ENCODE data around the gene CLUH. TPM values are rescaled to one million over a fixed set of nuclear protein-coding genes. Genes with fewer than 3 reads are reported as not detected.
"Not testable (repeated sequence)": the region's sequence is repeated elsewhere in the genome, so short reads cannot be mapped to it uniquely, and the experiment has no call there.

CLUH gene
- total RNA-seq, 1 donor from 2014 or later = 176 TPM

DNA sequence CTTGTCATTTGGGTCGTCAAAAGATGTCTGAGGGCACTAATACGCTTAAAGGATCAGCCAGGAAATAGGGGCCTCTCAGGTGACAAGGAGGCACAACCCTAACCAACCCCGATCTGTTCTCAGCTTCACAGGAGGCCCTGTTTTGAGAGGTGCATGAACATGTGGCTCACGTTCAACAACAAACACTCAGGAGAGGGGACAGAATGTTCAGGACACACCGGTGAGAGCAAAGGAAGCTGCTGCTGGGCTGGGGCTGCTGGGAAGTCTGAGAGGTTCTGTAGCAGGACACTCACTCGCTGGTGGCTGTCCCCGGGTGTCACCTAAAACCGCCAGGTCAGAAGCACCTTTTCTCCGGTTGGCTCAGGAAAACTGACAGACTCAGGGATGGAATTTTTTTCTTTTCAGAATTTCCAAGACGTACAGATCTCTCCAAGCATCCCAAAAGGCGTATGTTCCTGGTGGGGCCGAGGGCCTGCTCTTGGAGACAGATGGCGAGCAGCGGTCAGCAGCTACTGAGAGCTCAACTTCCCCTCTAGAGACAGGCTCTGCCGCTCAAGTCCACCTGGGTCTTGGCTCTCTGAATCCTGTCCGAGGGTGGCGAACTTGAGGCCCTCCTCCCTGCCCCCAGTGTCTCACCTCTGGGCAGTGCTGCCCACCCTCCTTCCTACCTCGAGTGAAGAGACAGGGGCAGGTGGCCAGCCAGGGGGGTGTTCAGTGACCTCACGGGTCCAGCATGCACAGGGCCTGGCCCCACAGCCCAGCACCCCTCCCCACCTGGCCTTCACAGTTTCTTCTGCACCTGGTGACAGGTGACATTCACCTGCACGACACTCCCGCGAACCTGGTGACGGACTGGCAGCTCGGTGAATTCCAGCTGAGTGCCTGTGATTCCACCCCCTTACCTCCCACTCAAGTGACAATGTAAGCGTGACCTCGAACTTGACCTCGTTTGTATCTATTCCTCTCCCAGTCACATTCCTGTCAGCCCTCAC, 22.9 kb downstream of the CLUH start:
- no peak for DNase-seq (ENCODE audit: low spot score)

DNA sequence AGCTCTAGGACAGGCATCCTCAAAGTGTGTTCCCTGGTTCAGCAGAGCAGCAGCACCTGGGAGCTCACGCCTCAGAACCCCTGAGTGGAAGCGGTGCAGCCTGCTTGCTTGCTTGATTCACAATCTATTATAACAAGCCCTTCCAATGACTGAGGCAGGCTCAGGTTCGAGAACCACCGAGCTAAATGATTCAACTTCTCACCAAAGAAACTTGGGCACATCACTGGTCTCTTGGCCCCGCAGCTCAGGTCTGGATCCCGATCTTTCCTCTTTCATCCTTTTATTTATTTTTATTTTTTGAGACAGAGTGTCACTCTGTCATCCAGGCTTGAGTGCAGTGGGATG, 24.5 kb downstream of the CLUH start:
- no peak for DNase-seq (ENCODE audit: low spot score)

DNA sequence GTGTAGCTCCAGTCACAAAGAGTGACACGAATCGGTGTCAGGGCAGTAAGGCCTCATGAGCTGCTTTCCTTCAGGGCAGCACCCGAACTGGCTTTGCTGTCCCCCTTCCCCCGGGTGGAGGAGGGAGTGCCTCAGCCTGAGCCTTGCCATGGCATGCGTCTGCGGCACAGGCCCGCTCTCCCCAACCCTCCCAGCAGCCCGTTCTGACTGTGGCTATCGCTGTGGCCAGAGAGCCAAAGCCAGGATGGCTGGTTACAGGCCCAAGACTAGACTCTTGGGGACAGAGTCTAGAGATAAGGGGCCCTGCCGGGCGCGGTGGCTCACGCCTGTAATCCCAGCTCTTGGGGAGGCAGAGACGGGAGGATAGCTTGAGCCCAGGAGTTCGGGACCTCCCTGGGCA, 25.9 kb downstream of the CLUH start:
- DNase-seq (ENCODE audit: low spot score) = no peak

DNA sequence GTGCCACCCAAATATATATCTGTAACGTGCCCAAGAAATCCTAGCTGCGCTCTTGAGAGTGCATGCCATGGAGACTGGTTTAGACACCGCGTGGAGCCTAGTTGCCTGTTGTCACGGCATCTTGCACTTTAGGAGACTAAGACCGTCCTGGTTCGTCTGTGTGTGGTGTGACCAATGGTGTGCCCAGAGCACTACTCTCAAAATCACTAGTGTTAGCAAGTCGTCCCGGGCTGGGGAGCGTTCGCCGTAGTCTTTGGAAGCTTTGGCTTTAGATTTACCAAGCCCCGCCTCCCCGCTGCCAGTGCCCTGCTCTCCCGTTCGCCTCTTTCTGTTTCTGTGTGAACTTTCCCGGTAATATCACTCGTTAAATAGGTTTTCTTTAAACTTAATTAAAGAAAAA, 27.0 kb downstream of the CLUH start:
- DNase-seq (ENCODE audit: low spot score) = no peak

DNA sequence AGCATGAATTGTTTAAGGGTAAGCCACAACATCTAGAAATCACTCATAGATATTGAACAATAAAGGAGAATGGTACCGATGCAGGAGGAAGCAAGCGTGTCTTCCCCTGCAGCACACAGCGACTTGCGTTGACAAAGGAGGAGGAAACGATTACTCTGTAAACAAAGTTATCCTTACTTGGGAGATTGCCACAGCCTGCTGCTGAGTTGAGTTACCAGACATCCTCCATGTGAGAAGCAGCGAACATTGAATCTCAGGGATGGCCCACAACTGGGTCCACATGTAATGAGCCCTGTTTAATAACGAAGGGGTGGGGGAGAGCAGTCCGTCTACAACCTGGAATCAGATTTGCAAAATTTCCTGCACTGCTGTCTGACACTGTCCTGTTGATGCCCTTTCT, 27.7 kb downstream of the CLUH start:
- DNase-seq (ENCODE audit: low spot score) = no peak

DNA sequence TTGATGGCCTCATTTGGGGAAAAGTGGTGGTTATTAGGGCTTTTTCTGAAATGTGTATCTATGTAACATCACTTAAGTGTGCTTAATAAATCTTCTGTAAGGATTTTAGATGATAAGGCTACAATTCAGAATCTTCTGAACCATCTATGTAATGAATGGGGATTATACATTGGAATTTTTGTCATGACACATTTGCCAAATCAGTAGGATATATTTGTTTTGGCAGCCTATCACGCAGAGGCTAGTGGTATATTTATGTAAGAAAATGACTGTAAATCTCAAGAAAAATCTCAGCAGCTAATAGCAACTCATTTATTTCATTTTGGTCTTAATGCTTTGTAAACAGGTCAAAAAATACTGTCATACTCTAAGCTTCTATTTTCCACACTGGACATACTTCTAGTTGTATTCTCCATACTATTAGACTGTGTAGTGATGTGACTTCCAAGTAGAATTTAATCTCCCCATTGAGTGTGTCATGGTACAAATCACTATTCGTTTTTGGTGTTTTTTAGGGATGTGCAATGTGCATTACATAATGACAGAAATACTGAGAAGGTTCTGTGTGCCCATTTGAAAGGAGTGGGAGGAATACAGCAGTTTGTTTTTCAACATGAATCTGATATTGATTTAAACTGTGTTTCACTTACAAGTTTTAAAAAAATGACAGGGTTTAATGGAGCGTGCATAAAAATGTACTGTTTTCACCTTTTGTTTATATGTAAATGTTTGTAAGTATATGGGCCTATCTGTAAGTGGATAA, 29.2 kb downstream of the CLUH start:
- DNase-seq (ENCODE audit: low spot score) = no peak

DNA sequence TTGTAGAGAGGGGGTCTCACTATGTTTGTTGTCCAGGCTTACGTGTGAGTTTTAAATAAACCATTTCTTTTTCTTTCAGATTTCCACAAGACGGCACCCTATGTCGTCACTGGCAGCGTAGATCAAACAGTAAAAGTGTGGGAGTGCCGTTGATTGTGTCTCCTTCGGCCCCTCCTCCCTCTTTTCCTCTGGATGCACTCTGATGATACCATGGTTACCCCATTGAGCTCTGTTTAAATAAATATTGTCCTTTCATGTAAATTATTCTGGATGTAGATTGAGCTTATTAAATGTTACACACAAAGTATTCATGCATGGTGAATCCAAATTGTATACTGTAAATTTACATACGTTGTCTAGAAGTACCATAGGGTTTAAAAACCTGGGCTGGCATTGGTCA, 29.9 kb downstream of the CLUH start:
- DNase-seq (ENCODE audit: low spot score) = no peak

DNA sequence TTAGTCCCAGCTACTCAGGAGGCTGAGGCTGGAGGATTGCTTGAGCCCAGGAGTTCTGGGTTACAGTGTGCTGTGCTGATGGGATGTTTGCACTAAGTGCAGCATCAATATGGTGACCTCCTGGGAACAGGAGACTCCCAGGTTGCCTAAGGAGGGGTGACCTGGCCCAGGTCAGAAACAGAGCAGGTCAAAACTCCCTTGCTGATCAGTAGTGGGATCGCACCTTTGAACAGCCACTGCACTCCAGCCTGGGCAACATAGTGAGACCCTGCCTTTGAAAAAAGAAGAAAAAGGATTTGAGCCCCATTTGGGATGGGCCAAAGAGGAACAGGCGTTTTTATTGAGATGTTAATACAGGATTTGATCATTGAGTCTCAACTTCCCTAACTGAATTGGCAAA, 30.6 kb downstream of the CLUH start:
- DNase-seq (ENCODE audit: low spot score) = no peak

DNA sequence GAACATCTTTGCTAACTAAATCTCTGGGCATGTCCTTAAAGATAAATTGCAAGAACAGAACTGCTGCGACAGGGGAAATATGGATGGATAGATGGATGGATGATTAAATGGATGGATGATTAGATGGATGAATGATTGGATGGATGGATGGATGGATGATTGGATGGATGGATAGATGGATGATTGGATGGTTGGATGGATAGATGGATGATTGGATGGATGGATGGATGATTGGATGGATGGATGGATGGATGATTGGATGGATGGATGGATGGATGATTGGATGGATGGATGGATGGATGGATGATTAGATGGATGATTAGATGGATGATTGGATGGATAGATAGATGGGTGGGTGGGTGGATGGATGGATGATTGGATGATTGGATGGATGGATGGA, 32.3 kb downstream of the CLUH start:
- not testable (repeated sequence) for DNase-seq (ENCODE audit: low spot score)

DNA sequence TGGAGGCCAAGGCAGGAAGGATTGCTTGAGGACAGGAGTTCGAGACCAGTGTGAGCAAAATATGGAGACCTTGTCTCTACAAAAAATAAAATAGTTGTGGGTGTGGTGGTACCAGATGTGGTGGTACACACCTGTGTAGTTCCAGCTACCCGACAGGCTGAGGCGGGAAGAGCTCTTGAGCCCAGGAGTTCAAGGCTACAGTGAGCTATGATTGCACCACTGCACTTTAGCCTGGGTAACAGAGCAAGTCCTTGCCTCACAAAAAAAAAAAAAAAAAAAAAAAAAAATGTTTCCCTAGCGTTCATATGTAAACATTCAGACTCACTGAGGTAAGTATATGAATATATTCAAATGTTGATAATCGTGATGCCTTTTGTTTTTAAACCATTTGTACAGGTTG, 39.5 kb downstream of the CLUH start:
- no peak for DNase-seq (ENCODE audit: low spot score)

DNA sequence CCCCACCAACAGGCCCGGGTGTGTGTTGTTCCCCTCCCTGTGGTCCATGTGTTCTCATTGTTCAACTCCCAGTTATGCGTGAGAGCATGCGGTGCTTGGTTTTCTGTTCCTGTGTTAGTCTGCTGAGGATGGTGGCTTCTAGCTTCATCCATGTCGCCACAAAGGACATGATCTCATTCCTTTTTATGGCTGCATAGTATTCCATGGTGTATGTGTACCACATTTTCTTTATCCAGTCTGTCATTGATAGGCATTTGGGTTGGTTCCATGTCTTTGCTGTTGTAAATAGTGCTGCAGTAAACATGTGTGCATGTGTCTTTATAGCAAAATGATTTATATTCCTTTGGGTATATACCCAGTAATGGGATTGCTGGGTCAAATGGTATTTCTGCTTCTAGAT, 51.2 kb downstream of the CLUH start:
- DNase-seq (ENCODE audit: low spot score) = not testable (repeated sequence)

DNA sequence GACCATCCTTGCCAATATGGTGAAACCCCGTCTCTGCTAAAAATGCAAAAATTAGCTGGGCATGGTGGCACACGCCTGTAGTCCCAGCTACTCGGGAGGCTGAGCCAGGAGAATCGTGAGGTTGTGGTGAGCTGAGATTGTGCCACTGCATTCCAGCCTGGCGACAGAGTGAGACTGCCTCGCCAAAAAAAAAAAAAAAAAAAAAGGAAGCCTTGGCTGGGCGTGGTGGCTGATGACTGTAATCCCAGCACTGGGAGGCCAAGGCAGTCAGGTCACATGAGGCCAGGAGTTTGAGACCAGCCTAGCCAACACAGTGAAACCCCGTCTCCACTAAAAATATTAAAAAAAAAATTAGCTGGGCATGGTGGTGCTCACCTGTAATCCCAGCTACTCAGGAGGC, 52.2 kb downstream of the CLUH start:
- not testable (repeated sequence) for DNase-seq (ENCODE audit: low spot score)

DNA sequence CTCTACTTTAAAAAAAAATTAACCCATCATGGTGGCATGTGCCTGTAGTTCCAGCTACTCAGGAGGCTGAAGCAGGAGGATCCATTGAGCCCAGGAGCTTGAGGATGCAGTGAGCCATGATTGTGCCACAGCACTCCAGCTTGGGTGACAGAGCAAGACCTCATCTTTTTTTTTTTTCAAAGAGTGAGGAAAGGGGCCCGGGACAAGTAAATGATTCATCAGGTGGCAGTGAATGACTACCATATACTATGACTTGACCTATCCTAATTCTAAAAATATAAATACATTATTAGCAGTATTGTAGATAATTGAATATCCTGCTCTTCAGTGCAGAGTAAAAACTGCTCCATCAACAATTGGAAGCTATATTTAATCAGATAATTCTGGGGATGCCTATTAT, 55.3 kb downstream of the CLUH start:
- DNase-seq (ENCODE audit: low spot score) = no peak

DNA sequence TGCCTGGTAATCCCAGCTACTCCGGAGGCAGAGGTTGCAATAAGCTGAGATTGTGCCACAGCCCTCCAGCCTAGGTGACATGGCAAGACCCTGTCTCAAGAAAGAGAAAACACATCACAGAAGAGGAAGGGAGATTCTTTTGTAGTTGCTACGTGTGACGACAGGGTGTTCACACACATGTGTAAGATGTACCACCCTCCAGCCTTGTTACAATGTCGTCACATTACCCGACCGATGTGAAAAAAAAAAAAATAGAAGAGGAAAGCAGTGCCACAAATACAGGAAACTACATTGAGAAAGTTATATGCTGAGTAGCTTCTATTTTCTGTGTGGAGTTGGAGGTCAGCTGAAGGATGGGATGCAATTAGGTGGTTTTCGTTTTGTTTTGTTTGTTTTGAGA, 56.0 kb downstream of the CLUH start:
- no peak for DNase-seq (ENCODE audit: low spot score)

DNA sequence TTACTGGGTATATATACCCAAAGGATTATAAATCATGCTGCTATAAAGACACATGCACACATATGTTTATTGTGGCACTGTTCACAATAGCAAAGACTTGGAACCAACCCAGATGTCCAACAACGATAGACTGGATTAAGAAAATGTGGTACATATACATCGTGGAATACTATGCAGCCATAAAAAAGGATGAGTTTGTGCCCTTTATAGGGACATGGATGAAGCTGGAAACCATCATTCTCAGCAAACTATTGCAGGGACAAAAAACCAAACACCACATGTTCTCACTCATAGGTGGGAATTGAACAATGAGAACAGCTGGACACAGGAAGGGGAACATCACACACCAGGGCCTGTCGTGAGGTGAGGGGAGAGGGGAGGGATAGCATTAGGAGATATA, 58.7 kb downstream of the CLUH start:
- DNase-seq (ENCODE audit: low spot score) = not testable (repeated sequence)

DNA sequence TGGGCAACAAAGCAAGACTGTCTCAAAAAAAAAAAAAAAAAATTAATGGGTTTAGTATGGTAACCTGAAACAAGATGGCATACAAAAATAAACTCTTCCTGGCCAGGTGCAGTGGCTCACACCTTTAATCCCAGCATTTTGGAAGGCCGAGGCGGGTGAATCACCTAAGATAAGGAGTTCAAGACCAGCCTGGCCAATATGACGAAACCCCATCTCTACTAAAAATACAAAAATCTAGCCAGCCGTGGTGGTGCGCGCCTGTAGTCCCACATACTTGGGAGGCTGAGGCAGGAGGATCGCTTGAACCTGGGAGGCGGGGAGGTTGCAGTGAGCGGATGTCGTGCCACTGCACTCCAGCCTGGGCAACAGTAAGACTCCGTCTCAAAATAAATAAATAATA, 62.4 kb downstream of the CLUH start:
- no peak for DNase-seq (ENCODE audit: low spot score)

DNA sequence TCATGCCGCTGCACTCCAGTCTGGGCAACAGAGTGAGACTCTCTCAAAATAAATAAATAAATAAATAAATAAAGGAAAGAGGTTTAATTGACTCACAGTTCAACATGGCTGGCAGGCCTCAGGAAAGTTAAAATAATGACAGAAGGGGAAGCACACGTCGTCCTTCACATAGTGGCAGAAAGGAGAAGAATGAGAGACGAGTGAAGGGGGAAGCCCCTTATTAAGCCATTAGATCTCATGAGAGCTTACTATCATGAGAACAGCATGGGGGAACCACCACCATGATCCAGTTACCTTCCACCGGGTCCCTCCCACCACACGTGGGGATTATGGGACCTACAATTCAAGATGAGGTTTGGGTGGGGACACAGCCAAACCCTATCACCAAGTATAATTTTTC, 63.6 kb downstream of the CLUH start:
- no peak for DNase-seq (ENCODE audit: low spot score)

DNA sequence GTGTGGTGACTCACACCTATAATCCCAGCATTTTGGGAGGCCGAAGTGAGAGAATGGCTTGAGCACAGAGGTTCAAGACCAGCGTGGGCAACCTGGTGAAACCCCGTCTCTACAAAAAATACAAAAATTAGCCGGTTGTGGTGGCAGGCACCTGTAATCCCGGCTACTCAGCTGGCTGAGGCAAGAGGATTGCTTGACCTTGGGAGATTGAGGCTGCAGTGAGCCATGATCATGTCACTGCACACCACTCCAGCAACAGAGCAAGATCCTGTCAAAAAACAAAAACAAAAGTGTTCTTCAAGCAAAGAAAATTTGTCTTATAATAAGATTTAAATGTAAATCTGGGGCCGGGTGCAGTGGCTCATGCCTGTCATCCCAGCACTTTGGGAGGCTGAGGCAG, 66.6 kb downstream of the CLUH start:
- no peak for DNase-seq (ENCODE audit: low spot score)

Other genes with a start within 250 kb of the CLUH start
- gene METTL16, start 199.9 kb downstream of the CLUH start, total RNA-seq = 52.2 TPM
- 119 TPM for gene PAFAH1B1, start 118.1 kb downstream of the CLUH start, total RNA-seq
- gene CCDC92B, start 37.9 kb upstream of the CLUH start, total RNA-seq = 1.0 TPM
- gene RAP1GAP2, start 84.7 kb upstream of the CLUH start, total RNA-seq = 49.2 TPM

Data from ureter (tissue), 1 donor.